GM18511 (cell line): Measurements from ENCODE around the gene MAGED2.
"Not testable (repeated sequence)": the region's sequence is repeated elsewhere in the genome, so short reads cannot be mapped to it uniquely, and the experiment has no call there.

ENCODE experiments used
- ATAC-seq: cut with Tn5 transposase; IDR thresholded peaks from one replicate; pipeline ENCODE4 v1.9.1; 2021; ENCODE audit warnings: mild to moderate bottlenecking, moderate library complexity; ENCODE audit not compliant: unreplicated experiment

MAGED2 gene

GRCh38 chrX:54807524-54808108, at the start of gene MAGED2:
TSS of gene MAGED2 (plus strand) at chrX:54807745. CDS start at chrX:54809332, 1,587 bp downstream.
- ATAC-seq: no peak

- no peak for ATAC-seq
Observed at GRCh38 chrX:54758114-54759055, 49.2 kb upstream of the MAGED2 start.

- ATAC-seq: not testable (repeated sequence)
Observed at GRCh38 chrX:54774391-54775094, 33.0 kb upstream of the MAGED2 start.

GRCh38 chrX:54776061-54776460, 31.5 kb upstream of the MAGED2 start:
- ATAC-seq: no peak

GRCh38 chrX:54776987-54777672, 30.4 kb upstream of the MAGED2 start:
- no peak for ATAC-seq

- ATAC-seq: no peak
Observed at GRCh38 chrX:54785901-54786300, 21.6 kb upstream of the MAGED2 start.

- no peak for ATAC-seq
Observed at GRCh38 chrX:54786967-54787366, 20.6 kb upstream of the MAGED2 start.

- ATAC-seq: no peak
Observed at GRCh38 chrX:54788446-54788845, 19.1 kb upstream of the MAGED2 start.

GRCh38 chrX:54789405-54789804, 18.1 kb upstream of the MAGED2 start:
- not testable (repeated sequence) for ATAC-seq

GRCh38 chrX:54794028-54794427, 13.5 kb upstream of the MAGED2 start:
- no peak for ATAC-seq

GRCh38 chrX:54794795-54795194, 12.8 kb upstream of the MAGED2 start:
- no peak for ATAC-seq

GRCh38 chrX:54798137-54798536, 9.4 kb upstream of the MAGED2 start, which contains the start of gene ITIH6:
TSS of gene ITIH6 (minus strand) at chrX:54798255. CDS start at chrX:54798210, 45 bp downstream.
- ATAC-seq: no peak

GRCh38 chrX:54799046-54799445, 8.5 kb upstream of the MAGED2 start:
- ATAC-seq: no peak

GRCh38 chrX:54808109-54808604, 612 bp downstream of the MAGED2 start:
- ATAC-seq: peak; percentile 37

- ATAC-seq: peak; percentile 89
Observed at GRCh38 chrX:54808605-54809483, 1.3 kb downstream of the MAGED2 start.

- no peak for ATAC-seq
Observed at GRCh38 chrX:54810532-54810931, 3.0 kb downstream of the MAGED2 start.

- ATAC-seq: no peak
Observed at GRCh38 chrX:54811301-54811885, 3.8 kb downstream of the MAGED2 start.

GRCh38 chrX:54812306-54812705, 4.8 kb downstream of the MAGED2 start:
- no peak for ATAC-seq

- ATAC-seq: no peak
Observed at GRCh38 chrX:54817220-54817820, 9.8 kb downstream of the MAGED2 start.
